Stimulated activated CD8-positive, alpha-beta memory T cell treated with anti-CD3 and anti-CD28 coated beads, Interleukin-15, amount 100 ng/mL, for 1 hour (primary cell): ENCODE measurements around the gene S100A14.
"Not testable (repeated sequence)": the region's sequence is repeated elsewhere in the genome, so short reads cannot be mapped to it uniquely, and the experiment has no call there.

Source experiments
- DNase-seq: peaks from one replicate; pipeline ENCODE4 v3.0.0-alpha.2; 2020; ENCODE audit warnings: low read depth

Gene S100A14

DNA sequence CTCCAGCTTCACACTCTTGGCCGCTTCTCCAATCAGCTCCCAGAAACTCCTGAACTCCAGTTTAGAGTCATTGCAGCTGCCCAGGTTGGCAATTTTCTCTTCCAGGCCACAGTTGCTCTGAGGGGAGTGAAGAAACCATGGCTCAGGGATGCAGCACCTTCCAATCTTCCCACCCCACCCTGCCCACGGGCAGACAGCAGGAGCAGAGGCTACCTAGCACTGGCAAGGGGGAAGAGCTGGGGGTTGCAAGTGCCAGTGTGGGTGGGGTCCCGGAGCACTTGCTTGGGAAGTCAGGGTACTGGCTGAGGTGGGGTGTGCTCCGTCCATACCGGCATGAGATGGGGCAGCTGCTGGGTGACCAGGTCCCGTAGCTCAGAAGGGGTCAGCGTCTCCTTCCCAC lies 1.2 kb downstream of the S100A14 start:
- DNase-seq: no peak

DNA sequence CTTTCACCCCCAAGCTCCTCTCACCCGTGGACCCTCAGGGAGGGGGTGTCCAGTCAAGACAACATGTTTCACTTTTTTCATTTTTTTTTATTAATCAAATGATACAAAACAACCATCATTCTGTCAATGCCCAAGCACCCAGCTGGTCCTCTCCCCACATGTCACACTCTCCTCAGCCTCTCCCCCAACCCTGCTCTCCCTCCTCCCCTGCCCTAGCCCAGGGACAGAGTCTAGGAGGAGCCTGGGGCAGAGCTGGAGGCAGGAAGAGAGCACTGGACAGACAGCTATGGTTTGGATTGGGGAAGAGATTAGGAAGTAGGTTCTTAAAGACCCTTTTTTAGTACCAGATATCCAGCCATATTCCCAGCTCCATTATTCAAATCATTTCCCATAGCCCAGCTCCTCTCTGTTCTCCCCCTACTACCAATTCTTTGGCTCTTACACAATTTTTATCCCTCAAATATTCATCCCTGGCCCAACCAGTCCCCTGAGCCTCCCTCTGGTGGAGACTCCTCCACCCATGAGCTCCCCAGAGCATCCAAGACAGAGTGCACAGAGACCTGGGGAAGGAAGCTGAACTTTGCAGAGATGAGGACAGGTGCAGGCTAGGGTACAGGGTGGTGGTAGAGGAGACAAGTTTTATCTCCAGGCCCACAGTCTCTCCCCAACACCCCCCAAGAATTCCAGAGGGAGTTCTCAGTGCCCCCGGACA lies 1.8 kb downstream of the S100A14 start:
- no peak for DNase-seq

DNA sequence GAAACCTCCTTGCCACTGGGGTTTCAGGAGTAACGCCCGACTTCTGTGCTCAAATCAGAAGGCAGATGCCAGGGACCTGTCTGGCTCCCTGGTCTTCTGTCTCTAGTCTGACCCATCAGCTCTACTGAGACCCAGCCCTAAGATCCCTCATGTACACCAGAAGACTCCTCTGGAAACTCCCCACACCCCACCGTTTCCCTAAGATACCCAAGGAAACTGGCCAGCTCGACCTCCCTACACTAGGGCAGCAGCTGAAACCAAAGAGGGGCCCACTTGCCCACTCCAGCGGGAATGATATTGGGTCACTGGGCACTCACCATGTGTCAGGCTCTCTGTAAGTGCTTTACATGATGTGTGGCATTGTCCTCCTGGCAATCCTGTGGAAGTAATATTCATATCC lies 2.7 kb downstream of the S100A14 start:
- DNase-seq: no peak

DNA sequence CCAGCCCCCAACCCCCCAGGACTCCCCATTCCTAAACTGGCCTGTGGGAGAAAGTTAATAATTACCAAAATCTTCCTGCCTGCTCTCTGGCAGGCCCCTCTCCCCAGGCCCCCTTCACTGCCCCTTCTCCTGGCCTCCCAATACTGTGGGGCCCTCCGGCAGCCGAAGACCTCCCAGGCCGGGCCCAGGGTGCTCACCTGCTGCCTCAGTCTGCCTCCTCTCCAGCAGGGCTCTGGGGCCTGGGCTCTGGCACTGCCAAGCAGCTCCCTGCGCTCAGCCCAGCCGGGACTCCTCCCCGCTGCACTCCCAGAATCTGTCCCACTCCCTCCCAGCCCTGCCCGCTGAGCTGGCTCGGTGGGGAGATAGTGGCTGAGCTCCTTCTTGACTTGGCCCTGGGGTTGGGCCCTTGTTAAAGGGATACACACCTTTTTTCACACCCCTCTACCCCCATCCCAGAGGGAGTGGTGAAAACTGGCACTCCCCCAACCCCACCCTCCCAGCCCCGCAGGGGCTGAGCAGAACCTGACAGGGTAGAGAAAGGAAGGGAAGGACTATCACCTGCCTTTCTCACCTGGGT lies 3.3 kb downstream of the S100A14 start, which contains the start of gene S100A16:
Gene S100A16 (minus strand): TSS at position 383 of the 577 bp plus-strand sequence. CDS start 4,986 bp downstream, outside the sequence.
- no peak for DNase-seq

DNA sequence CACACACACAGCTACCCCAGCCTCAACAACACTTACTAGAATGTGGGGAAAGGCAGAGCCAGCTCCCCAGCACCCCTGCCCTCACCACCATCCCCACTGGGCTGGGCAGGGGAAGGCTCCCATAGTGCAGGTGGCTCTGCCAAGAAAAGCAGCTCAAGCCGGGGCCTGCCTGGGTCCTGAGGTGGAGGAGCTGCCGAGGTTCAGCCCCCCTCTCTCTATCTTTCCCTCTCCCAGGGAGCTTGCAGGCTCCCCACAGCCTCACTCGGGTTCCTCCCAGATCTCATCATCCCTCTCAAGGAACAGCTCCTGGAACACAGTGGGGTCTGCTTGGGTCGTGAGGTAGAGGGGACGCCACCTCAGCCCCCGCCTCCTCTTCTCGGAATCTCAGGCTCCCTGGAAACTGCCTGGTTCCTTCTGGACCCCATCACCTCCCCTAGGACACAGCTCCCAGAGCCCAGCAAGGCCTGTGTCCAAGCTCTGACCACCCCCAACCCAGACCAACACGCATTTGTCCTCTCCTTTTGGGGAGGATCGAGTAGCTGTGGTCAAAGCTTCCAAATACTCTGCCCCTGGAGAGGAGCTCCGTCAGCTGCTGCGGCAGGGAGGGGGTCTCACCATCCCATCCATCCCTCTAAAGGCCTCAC lies 3.9 kb downstream of the S100A14 start:
- DNase-seq: no peak

DNA sequence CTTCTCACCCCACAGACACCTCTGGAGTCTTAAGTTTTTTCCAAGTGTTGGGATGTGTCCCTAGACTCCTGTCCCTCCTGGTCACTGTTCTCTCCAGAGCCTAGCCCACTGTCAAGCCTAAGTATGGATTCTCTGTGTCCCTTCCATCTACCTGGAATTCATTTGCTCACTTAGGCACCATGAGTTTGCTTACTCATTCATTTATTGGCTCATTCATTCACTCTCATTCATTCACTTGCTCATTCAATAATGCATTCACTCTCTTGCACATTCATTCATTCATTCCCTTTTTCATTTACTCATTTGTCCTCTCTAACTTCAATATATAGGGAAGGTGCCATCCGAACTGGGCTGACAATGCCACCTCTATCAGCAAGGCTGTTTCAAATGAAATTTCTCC lies 4.8 kb downstream of the S100A14 start:
- no peak for DNase-seq

DNA sequence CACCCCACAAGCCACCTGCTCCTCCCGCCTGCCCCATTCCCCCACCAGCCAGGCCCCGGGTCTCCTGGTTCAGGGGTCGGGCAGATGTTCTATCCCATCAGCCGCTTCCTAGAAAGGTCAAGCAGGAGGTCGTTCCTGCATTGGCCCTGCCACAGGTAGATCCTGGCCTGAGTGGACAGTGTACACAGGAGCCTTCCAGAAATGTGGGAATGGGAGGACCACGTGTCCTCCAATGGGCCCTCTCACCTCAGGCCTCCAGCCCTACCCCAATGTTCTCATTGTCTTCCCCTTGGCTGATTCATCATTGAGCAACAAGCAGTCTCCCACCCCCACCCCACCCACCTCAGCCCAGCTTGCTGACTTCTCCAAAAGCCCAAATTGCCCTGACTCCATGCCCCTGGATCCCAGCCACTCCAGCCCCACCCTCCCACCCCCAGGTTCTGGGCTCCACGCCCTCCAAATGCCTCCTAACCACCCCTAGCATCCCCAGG lies 5.3 kb downstream of the S100A14 start:
- DNase-seq: no peak

DNA sequence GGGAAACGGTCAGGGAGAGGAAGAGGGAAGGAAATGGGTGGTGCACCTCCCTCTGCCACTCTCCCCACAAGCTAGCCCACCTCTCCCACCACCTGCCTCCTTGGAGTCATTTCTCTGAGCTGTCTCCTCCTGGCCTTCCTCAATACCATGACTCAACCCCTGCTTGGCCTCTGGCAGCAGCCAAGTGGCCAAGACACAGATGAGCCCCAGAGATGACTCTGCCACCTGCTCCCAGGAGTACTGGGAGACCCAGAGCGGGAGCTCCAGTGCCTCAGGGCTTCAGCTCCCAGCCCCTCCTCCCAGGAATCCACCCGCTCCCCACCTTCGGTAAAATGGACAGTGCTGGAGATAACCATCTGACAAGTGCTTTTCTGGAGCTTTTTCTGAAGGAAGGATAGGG lies 5.8 kb downstream of the S100A14 start:
- DNase-seq: no peak

DNA sequence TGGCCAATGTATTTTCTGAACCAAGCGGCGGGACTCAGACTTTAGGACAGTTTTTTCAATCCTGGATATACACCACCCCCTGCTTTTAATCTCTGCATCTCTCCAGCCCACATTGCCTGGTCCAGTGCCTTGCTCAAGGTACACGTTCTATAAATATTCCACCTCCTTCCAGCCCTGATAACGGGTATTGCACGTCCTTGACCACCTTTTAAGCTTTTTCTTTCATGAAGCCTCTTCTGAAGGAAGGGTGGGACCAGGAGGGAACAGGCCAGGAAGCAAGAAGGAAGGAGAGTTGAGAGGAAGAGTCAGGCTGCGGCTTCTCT lies 6.6 kb downstream of the S100A14 start:
- no peak for DNase-seq

DNA sequence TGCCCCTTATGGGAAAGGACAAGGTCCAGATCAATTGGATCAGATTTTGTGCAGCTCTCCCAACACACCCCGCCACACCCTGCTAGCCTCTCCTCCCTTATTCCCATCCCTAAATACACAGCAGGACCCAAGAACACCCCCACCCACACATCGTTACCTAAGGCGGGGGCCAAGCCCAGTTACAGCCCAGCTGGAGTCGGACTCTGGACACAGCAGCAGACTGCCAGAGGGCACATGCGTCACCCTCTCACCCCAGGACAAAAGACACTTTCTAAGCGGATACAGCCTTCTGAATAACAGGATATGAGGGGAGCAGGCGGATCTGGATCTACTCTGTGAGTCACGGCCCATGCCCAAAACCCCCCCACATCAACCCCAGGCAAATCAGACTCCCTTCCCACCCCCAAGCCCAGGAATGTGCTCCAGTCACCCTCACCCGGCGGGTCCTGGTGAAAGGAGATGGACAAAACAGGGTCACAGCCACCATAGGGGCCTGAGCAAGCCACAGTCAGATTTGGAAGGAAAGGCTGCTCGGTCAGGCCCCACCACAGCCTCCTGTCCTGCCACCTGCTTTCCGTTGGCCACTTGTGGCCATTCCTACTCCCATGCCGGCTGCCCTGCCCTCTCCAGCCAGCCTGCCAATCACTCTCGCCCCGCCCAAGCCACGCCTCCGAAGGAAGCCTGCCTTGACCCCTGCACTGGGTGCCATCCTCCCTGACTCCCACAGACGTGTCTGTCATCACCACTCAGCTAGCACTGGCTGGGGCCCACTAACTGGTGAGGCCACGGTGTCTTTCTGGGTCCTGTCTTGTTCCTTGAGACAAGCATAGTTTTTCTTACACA lies 7.2 kb downstream of the S100A14 start:
- no peak for DNase-seq

DNA sequence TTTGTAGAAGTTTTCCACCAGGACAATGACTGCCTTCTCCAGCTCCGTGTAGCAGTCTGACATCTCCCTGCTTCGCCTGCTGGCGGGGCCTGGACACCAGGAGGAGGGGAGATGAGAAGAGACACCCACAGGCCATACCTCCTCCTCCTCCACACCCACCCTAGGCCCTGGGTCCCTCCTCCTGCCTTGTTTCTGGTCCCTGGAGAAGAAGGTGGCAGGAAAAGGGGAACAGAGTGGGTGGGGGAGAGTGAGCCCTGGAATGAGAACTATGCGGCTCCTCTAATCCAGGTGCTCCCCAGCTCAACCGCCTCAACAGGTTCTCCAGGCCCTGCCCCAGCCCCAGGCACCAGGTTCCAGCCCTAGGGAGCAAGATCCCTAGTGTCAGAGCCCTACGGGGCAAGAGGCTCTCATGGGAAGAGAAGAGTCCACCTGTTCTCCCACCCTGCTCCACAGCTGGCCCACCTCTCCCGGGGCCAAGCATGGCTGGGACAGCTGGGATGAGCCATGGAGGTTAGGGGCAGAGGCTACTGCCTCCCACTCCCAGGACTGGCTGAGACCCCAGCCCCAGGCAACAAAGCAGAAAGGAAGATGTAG lies 7.9 kb downstream of the S100A14 start:
- DNase-seq: no peak

DNA sequence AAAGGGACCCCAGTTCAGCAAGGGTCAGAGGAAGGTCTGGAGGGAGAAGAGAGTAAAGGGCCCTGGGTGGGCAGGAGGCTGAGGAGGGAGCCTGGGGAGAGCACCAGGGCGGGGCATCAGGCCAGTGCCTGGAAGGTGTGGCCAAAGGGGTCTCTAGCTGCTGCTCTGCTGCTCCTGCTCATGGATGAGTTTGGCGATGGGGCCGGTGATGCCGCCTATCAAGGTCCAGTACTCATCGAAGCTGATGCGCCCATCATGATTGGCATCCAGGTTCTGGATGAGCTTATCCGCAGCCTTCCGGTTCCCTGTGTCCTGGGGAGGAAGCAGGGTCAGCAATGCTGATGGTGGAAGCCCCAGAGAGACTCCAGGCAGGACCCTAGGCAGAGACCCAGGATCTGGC lies 8.7 kb downstream of the S100A14 start:
- no peak for DNase-seq

DNA sequence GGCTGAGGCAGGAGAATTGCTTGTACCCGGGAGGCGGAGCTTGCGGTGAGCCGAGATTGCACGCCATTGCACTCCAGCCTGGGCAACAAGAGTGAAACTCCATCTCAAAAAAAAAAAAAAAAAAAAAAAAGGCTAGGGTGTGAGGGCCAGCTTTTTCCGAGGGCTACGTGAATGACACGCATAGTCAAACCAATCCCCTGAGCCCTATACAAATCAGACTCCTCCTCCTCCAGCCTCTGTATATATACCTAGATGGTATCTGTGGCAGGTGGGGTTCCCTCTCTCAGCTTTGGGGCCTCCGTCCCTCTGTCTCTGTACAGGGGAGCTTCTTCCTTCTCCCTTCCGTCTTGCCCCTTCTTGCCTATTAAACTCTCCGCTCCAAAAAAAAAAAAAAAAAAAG lies 9.9 kb downstream of the S100A14 start:
- DNase-seq: no peak

DNA sequence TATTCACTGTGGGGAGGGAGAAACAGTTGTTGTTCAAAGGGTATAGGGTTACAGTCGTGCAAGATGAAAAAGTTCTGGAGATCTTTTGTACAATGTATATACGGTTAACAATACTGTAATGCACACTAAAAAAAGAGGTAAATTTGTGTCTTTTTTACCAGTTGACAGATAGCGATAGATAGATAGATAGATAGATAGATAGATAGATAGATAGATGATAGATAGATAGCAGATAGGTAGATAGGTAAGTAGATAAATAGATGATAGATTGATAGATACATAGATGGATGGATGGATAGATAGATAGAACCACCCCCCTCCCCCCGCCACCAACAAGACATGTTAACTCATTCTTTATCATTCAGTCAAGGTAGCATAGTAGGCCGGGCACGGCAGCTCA lies 13.4 kb downstream of the S100A14 start:
- no peak for DNase-seq

DNA sequence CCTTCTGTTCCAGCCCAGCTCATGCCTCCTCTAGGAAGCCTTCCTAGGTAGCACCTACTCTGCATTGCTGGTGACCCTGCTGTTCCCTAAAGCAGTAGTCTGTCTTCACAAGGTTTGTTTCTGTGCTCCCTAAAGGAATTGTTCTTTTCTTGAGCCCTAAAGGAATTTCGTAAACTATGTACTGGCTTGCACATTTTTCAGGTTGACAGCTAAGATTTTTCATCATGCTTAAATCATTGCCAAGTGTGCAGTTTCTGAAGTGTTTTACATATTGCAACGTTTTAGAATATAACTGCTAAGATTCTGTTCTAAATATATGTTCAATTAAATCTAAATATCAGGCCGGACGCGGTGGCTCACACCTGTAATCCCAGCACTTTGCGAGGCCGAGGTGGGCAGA lies 16.3 kb downstream of the S100A14 start:
- no peak for DNase-seq

DNA sequence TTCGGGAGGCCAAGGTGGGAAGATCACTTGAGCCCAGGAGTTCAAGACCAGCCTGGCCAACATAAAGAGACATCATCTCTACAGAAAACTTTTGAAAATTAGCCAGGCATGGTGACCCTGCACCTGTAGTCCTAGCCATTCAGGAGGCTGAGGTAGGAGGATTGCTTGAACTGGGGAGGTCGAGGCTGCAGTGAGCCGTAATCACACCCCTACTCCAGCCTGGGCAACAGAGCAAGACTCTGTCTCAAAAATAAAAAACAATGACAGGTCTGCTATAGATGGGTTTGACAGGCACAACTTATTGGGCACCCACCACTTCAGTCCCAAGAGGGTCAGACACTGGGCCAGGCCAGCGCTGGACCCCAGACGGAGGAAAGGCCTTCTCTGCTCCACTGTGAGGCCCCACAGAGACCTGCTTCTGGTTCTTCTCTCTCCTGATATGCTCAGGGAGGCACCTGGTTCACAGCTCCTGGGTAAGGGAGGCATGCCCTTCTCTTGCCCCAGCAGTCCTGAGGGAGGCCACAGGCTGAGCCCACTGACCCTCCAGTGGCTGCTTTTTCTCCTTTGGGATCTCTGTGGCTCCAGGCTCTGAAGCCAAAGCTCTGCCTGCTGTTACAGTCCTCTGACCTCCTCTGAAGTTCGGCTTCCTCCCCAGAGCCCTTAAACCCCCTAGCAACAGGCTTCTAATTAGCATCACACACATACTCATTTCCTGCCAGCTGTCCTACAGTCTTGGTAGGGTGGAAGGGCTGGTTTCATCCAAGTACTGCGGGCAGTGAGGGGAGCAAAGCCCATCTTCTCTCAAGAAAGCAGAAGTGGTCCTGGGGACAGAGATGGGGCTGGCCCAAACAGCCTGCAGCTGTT lies 17.6 kb downstream of the S100A14 start:
- DNase-seq: no peak

DNA sequence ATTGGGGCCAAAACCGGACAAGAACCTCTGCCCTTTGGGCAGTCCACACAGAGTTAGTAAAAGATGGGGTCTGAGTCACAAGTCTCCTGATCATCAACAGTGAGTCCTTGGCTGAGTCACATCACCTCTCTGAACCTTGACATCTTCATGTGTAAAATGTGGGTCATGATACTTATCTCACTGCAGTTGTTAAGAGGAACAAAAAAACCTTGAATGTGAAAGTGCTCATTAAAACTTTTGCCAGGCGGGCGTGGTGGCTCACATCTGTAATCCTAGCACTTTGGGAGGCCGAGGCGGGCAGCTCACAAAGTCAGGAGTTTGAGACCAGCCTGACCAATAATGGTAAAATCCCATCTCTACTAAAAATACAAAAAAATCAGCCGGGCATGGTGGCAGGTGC lies 18.9 kb downstream of the S100A14 start:
- no peak for DNase-seq

DNA sequence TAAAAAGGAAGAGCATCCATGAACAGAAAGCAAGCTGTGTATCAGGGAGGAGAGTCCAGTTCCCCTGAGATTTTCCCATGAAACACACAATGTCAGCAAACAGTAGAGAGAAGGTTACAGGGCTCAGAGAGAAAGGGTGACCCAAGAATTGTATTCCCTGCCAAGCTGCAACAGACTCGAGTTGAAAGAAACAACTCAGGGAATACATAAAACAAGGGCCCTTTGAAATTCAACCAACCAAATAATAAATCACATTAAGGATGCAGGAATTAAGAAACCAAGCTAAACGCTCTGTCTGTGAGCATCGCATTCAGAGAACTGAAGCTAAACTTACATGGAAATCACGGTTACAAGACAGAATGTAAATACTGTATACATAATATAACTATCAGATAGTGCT lies 23.4 kb downstream of the S100A14 start:
- DNase-seq: no peak

DNA sequence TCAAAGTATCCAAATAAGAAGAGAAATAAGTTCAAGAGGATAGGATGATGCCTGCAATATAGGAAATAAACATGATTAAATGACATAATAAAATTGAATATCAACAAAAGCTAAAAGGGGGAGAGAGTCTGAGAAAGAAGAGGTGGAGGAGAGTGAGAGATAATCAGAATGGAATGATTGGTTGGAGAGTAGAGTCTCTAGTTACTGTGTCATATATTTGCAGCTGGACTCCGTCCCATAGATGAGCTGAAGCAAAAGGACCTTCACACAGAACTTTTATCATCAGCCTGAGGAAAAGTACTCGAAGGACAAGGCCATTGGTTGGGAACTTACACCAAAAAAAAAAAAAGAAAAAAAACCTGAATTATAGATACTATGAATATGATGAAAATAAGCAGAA lies 27.6 kb downstream of the S100A14 start:
- DNase-seq: no peak

DNA sequence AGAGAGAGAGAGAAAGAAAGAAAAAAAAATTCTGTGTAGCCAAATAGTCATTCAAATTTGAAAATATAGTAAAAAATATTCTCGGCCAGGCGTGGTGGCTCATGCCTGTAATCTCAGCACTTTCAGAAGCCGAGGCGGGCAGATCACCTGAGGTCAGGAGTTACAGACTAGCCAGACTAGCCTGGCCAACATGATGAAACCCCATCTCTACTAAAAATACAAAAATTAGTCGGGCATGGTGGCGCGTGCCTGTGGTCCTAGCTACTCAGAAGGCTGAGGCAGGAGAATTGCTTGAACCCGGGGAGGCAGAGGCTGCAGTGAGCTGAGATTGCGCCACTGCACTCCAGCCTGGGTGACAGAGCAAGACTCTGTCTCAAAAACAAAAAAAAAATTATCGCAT lies 28.1 kb downstream of the S100A14 start:
- not testable (repeated sequence) for DNase-seq

DNA sequence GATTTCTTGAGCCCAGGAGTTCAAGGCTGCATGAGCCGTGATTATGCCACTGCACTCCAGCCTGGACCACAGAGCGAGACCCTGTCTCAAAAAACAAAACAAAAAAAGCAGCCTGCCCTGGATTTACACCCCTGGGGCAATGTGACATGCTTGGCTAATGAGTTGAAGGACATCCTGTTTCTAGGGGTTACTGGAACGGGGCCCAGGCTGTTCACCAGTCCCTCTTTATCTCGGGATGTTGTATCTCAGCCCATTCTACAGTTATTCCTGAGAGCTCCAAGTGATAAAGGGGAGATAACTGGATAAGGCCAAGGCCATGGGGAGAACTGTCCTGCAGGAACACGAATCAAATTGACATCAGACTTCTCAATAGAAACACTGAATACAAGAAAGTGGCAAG lies 28.8 kb downstream of the S100A14 start:
- DNase-seq: no peak
